ENCODE measurements around the gene SLC25A44. TPM values are rescaled to one million over a fixed set of nuclear protein-coding genes. Genes with fewer than 3 reads are reported as not detected.

Gene SLC25A44
- total RNA-seq, 2 experiments from 2014 or later: 11.6 to 13.0 TPM

- CTCF ChIA-PET: interaction anchor here (1.1 kb wide), 1 partner anchor 121 kb away, joined by 4 read pairs; no protein-coding TSS in a partner anchor
- no peaks in the 10 kb centered on the region for H3K9me3 Mint-ChIP-seq
- no peak overlapping the region for H3K4me3 ChIP-seq (ENCODE audit: low read length)
- peak overlapping the region; percentile 3 to 57 for H3K27ac ChIP-seq (ENCODE audit: low read depth in 1 of 2, low read length in 2 of 2)
- no peak for TF ChIP-seq CTCF (IDR thresholded peaks at IDR 0.05)
- H3K36me3 ChIP-seq (ENCODE audit: insufficient read depth, low read length): peaks cover 27% of the 10 kb centered on the region
- peaks cover 52% of the 10 kb centered on the region for H3K4me1 Mint-ChIP-seq (ENCODE audit: low read depth)
- no peaks in the 10 kb centered on the region for H3K27me3 Mint-ChIP-seq
- POLR2A ChIA-PET: no interaction called here
- H3K36me3 Mint-ChIP-seq (ENCODE audit: low read depth): peaks cover 69% of the 10 kb centered on the region
- H3K4me3 Mint-ChIP-seq: peak overlapping the region; percentile 73
- DNase-seq: peak in 6 of 14 experiments; percentile 27 to 69 (median 50)
- peak; percentile 5 for ATAC-seq (ENCODE audit: poor library complexity)
- peaks cover 58% of the 10 kb centered on the region for H3K4me1 ChIP-seq (ENCODE audit: insufficient read depth, low read length)
- no peaks in the 10 kb centered on the region for H3K9me3 ChIP-seq (ENCODE audit: control insufficient read depth in 1 of 2, insufficient read depth in 1 of 2, low read length in 2 of 2)
- H3K27ac Mint-ChIP-seq: peak overlapping the region; percentile 70
- H3K27me3 ChIP-seq (ENCODE audit: control insufficient read depth in 1 of 2, insufficient read depth in 2 of 2, low read length in 2 of 2): no peaks in the 10 kb centered on the region
- intact Hi-C loops (cut with DNase I, micrococcal nuclease): loop anchor here in 1 of 2 experiments (10.0 kb wide), 1 partner anchor 527 kb away; the partner anchor contains the start of gene MRPL24
These were observed 24.0 kb downstream of the SLC25A44 start for GRCh38 chr1:156217871-156218270.

- Histone ChIP-seq H3K36me3 (ENCODE audit: insufficient read depth, low read length) (peaks cover 36% of the 10 kb centered on the region), H3K27me3 (ENCODE audit: control insufficient read depth in 1 of 2, insufficient read depth in 2 of 2, low read length in 2 of 2) (no peaks in the 10 kb centered on the region), H3K4me1 (ENCODE audit: insufficient read depth, low read length) (peaks cover 44% of the 10 kb centered on the region), H3K4me3 (ENCODE audit: low read length) (no peak overlapping the region), H3K27ac (ENCODE audit: low read depth in 1 of 2, low read length in 2 of 2) (no peak overlapping the region), H3K9me3 (ENCODE audit: control insufficient read depth in 1 of 2, insufficient read depth in 1 of 2, low read length in 2 of 2) (no peaks in the 10 kb centered on the region)
- DNase-seq: no peak
- POLR2A ChIA-PET: no interaction called here
- CTCF ChIA-PET: no interaction called here
- no peak overlapping the region for H3K27ac Mint-ChIP-seq
- H3K36me3 Mint-ChIP-seq (ENCODE audit: low read depth): peaks cover 62% of the 10 kb centered on the region
- no peak for TF ChIP-seq CTCF (IDR thresholded peaks at IDR 0.05)
- no peaks in the 10 kb centered on the region for H3K27me3 Mint-ChIP-seq
- no peak overlapping the region for H3K4me3 Mint-ChIP-seq
- H3K4me1 Mint-ChIP-seq (ENCODE audit: low read depth): peaks cover 44% of the 10 kb centered on the region
- ATAC-seq (ENCODE audit: poor library complexity): no peak
- H3K9me3 Mint-ChIP-seq: no peaks in the 10 kb centered on the region
- intact Hi-C loops (cut with DNase I, micrococcal nuclease): no loop called here
These were observed 26.3 kb downstream of the SLC25A44 start for GRCh38 chr1:156220226-156220625.

GRCh38 chr1:156221986-156222692, 28.2 kb downstream of the SLC25A44 start:
- no peaks in the 10 kb centered on the region for H3K27me3 Mint-ChIP-seq
- no peak overlapping the region for H3K27ac Mint-ChIP-seq
- H3K9me3 Mint-ChIP-seq: no peaks in the 10 kb centered on the region
- no peak overlapping the region for H3K27ac ChIP-seq (ENCODE audit: low read depth in 1 of 2, low read length in 2 of 2)
- intact Hi-C loops (cut with DNase I, micrococcal nuclease): no loop called here
- no peaks in the 10 kb centered on the region for H3K9me3 ChIP-seq (ENCODE audit: control insufficient read depth in 1 of 2, insufficient read depth in 1 of 2, low read length in 2 of 2)
- ChIA-PET POLR2A (interaction anchor here (1.1 kb wide), 1 partner anchor 10 kb away, joined by 4 read pairs; the partner anchor contains the start of gene PMF1), CTCF (no interaction called here)
- H3K36me3 ChIP-seq (ENCODE audit: insufficient read depth, low read length): peaks cover 44% of the 10 kb centered on the region
- no peak for TF ChIP-seq CTCF (IDR thresholded peaks at IDR 0.05)
- DNase-seq: no peak
- no peak overlapping the region for H3K4me3 ChIP-seq (ENCODE audit: low read length)
- H3K4me1 ChIP-seq (ENCODE audit: insufficient read depth, low read length): peaks cover 45% of the 10 kb centered on the region
- H3K4me1 Mint-ChIP-seq (ENCODE audit: low read depth): peaks cover 50% of the 10 kb centered on the region
- no peak overlapping the region for H3K4me3 Mint-ChIP-seq
- no peaks in the 10 kb centered on the region for H3K27me3 ChIP-seq (ENCODE audit: control insufficient read depth in 1 of 2, insufficient read depth in 2 of 2, low read length in 2 of 2)
- peaks cover 72% of the 10 kb centered on the region for H3K36me3 Mint-ChIP-seq (ENCODE audit: low read depth)
- no peak for ATAC-seq (ENCODE audit: poor library complexity)

Measured in CD4-positive, alpha-beta T cell (primary cell).